RWPE1 (cell line): ENCODE measurements around the gene VPS26C.

Experiments used
- CTCF ChIA-PET: fragments of 350-600 bp; sonication (Branson Sonifier 250); formaldehyde crosslinking; extraction: SDS; loops from one replicate; lab custom pipeline; 2021; lab: Yijun Ruan, JAX
- POLR2A ChIA-PET: fragments of 400-600 bp; formaldehyde crosslinking; extraction: SDS; loops from one replicate; lab custom pipeline; 2020; ENCODE audit warnings: antibody characterized with exemption; ENCODE audit not compliant: low non-redundant PET; lab: Yijun Ruan, JAX
- DNase-seq: peaks from one replicate; pipeline ENCODE4 v3.0.0; 2012; ENCODE audit warnings: low spot score
- H3K27ac ChIP-seq: fragments of 450-650 bp; 2 replicates; pipeline ENCODE4 v1.5.1; 2017
- TF ChIP-seq, protein P1 (sequence below): fragments of 450-650 bp; conservative IDR thresholded peaks from 2 replicates; pipeline ENCODE4 v1.5.1; 2017; ENCODE audit warnings: low read depth, mild to moderate bottlenecking

VPS26C gene

DNA sequence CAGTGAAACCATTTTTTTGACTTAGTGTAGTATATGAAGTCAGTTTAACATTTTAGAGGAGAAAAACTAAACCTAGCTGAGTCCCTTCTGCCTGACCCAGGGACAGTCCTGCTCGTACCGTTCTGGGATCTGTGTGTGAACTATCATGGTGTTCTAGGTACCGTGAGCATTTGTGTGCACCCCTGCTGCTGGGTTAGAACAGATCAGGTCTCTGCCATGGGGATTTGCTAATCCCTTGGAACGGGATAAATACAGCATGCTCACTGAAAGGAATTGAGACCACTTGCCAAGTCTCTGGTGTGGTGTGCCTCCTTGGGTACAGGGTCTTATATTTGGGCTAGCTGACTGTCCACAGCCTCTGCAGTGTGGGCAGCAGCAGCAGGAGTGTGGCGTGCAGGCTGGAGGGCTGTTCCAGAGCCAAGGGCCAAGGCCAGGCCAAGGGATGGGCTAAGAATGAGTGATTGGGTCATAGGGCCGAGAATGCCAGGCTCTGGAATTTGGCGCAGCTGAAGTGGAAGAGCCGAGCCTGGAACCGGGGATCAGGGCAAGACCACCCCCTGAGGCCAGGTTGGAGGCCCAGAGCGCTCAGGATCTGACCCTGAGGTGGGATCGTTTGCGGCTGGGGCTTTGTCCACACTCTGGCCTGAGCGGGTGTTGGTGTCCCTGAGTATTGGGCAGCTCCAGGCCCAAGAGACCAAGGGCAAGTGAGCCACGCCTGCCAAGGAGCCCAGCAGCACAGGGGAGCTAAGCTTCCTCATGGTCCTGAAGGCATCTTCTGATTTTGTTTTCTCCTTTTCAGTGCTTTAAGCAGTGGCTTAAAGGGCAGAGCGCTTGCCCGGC lies 66.3 kb downstream of the VPS26C start:
- POLR2A ChIA-PET = no interaction called here
- no peak overlapping the region for H3K27ac ChIP-seq
- TF ChIP-seq, protein P1, sequence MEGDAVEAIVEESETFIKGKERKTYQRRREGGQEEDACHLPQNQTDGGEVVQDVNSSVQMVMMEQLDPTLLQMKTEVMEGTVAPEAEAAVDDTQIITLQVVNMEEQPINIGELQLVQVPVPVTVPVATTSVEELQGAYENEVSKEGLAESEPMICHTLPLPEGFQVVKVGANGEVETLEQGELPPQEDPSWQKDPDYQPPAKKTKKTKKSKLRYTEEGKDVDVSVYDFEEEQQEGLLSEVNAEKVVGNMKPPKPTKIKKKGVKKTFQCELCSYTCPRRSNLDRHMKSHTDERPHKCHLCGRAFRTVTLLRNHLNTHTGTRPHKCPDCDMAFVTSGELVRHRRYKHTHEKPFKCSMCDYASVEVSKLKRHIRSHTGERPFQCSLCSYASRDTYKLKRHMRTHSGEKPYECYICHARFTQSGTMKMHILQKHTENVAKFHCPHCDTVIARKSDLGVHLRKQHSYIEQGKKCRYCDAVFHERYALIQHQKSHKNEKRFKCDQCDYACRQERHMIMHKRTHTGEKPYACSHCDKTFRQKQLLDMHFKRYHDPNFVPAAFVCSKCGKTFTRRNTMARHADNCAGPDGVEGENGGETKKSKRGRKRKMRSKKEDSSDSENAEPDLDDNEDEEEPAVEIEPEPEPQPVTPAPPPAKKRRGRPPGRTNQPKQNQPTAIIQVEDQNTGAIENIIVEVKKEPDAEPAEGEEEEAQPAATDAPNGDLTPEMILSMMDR = no peak
- CTCF ChIA-PET = interaction anchor here (0.6 to 0.9 kb wide), 2 partner anchors 20 to 42 kb away, joined by 3 read pairs; no protein-coding TSS in a partner anchor
- DNase-seq = no peak

DNA sequence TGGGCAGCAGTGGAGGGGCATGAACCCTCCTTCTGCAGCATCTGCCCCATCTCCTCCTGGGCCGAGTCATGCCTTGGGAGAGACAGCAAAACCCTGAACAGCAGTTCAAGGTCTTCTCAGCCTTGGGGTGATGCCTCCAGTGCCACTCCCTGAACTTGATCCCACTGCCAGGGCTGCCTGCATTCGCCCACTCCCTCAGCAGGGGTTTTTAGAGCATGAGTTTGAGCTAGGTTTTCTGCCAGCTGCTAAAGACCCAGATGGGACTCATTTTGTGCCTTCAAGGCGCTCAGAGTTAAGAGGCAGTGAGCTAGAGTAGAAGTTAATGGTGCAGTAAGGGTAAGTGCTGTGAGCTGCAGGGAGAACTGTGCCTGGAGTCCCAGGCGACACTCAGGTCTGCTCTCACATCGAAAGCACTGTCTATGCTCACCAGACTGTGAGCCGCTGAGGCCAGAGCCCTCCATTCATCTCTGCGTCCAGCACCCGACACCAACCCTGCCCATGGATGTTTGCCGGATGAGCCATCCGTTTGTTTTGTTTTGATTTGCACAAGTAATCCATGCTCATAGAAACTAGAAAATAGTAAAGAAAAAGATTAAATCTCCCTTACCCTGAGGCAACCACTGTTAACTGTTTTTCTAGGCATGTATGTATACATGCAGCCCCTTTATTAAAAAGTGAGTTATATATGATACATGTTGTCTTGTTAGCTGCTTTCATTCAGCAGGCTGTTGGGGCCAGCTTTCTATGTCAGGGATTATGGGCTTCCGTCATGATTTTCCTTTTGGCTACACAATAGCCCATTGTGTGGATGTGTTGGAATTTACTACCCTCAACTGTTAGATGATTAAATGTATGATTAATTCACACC lies 67.8 kb downstream of the VPS26C start:
- peak overlapping the region; percentile 12; the same call in 1 of the 2 replicates for H3K27ac ChIP-seq
- ChIA-PET POLR2A (no interaction called here), CTCF (interaction anchor here (0.6 kb wide), 1 partner anchor 789 kb away, joined by 3 read pairs; no protein-coding TSS in a partner anchor)
- peak; percentile 41 for DNase-seq
- TF ChIP-seq, protein P1 = no peak

DNA sequence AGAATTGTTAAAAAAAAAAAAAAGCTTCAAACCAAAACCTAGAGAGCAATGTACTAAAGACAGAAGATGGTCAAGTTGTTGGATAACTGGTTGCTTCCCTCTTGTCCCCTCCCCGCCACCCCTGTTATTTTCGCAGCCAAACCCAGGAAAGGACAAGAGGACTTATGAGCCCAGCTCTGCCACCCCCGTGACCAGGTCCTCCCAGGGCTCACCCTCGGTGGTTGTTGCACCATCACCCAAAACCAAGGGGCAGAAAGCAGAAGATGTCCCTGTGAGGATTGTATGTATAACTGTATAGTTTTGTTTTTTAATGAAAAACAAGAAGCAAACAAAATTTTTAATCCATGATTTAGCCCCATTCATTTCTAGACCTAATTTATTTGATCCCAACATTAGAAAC lies 69.4 kb downstream of the VPS26C start:
- DNase-seq = no peak
- ChIA-PET POLR2A (no interaction called here), CTCF (no interaction called here)
- TF ChIP-seq, protein P1 = no peak
- no peak overlapping the region for H3K27ac ChIP-seq

DNA sequence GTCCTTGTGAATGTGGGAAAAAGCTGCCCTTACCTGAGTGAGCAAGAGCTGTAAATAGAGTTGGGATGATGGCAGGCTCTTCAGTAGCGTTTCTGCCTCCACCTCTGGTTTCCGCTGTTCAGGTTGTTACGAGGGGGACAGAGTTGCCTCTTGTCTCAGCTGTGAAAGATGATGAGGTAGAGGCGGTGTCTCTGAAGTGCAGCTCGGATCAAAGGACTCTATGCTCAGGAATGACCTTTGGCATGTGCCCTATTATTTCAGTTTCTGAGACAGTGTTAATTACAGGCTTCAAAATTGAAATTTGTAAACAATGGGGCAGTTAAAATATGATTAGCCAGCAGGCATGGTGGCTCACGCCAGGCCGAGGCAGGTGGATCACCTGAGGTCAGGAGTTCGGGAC lies 70.3 kb downstream of the VPS26C start:
- DNase-seq = no peak
- CTCF ChIA-PET = interaction anchor here (0.7 kb wide), 1 partner anchor 1028 kb away, joined by 8 read pairs; no protein-coding TSS in a partner anchor
- POLR2A ChIA-PET = no interaction called here
- TF ChIP-seq, protein P1 = no peak
- no peak overlapping the region for H3K27ac ChIP-seq

DNA sequence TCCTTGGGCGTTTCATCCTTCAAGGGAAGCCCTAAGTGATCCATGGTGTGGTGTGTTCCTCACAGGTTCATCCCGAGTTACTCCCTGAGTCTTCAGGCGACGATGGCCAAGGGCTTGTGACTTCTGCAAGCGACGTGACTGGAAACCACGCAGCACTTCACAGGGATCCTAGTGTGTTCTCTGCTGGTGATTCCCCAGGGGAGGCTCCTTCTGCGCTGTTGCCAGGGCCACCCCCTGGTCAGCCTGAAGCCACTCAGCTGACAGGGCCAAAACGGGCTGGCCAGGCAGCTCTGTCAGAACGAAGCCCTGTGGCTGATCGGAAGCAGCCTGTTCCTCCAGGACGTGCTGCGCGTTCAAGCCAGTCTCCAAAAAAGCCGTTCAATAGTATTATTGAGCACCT lies 71.5 kb downstream of the VPS26C start:
- TF ChIP-seq, protein P1 = no peak
- POLR2A ChIA-PET = no interaction called here
- H3K27ac ChIP-seq = no peak overlapping the region
- no peak for DNase-seq
- CTCF ChIA-PET = no interaction called here

DNA sequence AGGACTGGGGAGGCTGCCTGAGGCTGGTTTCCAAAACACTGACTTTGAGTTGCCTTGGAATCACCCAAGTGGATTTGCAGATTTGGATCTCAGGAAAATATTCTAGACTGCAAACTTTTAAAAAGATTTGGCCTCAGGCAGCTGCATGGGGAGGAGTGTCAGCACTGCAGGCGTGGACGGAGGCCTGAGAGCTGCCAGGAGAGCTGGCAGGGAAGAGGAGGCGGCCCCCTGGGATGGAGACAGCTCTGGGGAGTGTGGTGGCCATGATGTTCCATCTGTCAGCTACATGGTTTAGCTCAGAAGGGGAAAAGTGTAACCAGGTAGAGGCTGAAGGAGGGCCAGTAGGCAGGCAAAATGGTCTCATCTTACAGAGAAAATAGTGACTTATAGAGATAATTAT lies 72.1 kb downstream of the VPS26C start:
- ChIA-PET CTCF (no interaction called here), POLR2A (no interaction called here)
- no peak overlapping the region for H3K27ac ChIP-seq
- no peak for DNase-seq
- TF ChIP-seq, protein P1 = no peak
